OCI-LY1 (cell line): ENCODE results near the gene SPDYE16.
A peak's percentile ranks its signal among the peaks of the same experiment; 100 is the strongest.
"Not testable (repeated sequence)": the region's sequence is repeated elsewhere in the genome, so short reads cannot be mapped to it uniquely, and the experiment has no call there.

Experiments
- H2AFZ ChIP-seq: fragments of 200-600 bp; sonication (generic), shearing (Covaris generic); 2 replicates; pipeline ENCODE4 v1.6.0; 2014; ENCODE audit warnings: antibody characterized with exemption, mild to moderate bottlenecking, low read length
- H3F3A ChIP-seq: fragments of 200-600 bp; sonication (generic), shearing (Covaris generic); 2 replicates; pipeline ENCODE4 v1.6.0; 2014; ENCODE audit warnings: mild to moderate bottlenecking, antibody characterized with exemption, low read length, moderate library complexity; ENCODE audit not compliant: insufficient read depth
- H3K27ac ChIP-seq: fragments of 200-600 bp; sonication (generic); 2 replicates; pipeline ENCODE4 v1.5.1; 2014; ENCODE audit warnings: low read length, mixed run types, mild to moderate bottlenecking, low read depth; ENCODE audit not compliant: poor library complexity, severe bottlenecking
- H3K27me3 ChIP-seq: fragments of 200-600 bp; sonication (generic); 2 replicates; pipeline ENCODE4 v1.6.0; 2014; ENCODE audit warnings: antibody characterized with exemption, mild to moderate bottlenecking, low read length, moderate library complexity; ENCODE audit not compliant: insufficient read depth
- H3K36me3 ChIP-seq: fragments of 200-600 bp; sonication (generic); 2 replicates; pipeline ENCODE4 v1.6.1; 2014; ENCODE audit warnings: mild to moderate bottlenecking, antibody characterized with exemption, low read length, moderate library complexity, mixed read lengths; ENCODE audit not compliant: insufficient read depth
- H3K4me1 ChIP-seq: fragments of 200-600 bp; sonication (generic); 2 replicates; pipeline ENCODE4 v1.5.1; 2014; ENCODE audit warnings: mild to moderate bottlenecking, low read length, moderate library complexity; ENCODE audit not compliant: insufficient read depth, severe bottlenecking
- H3K4me2 ChIP-seq: fragments of 200-600 bp; sonication (generic), shearing (Covaris generic); 2 replicates; pipeline ENCODE4 v1.6.1; 2014; ENCODE audit warnings: low read length
- H3K4me3 ChIP-seq: fragments of 200-600 bp; sonication (generic); 2 replicates; pipeline ENCODE4 v1.5.1; 2014; ENCODE audit warnings: low read length, low read depth, mild to moderate bottlenecking, mixed read lengths; ENCODE audit not compliant: poor library complexity, severe bottlenecking
- H3K79me2 ChIP-seq: fragments of 200-600 bp; shearing (Covaris generic); 2 replicates; pipeline ENCODE4 v1.6.1; 2016; ENCODE audit warnings: mixed run types, low read length, mixed read lengths; ENCODE audit not compliant: insufficient read depth
- H3K9ac ChIP-seq: fragments of 200-600 bp; sonication (generic), shearing (Covaris generic); 2 replicates; pipeline ENCODE4 v1.6.1; 2014; ENCODE audit warnings: mild to moderate bottlenecking, low read length, mixed read lengths
- H3K9me2 ChIP-seq: fragments of 200-600 bp; sonication (generic), shearing (Covaris generic); 2 replicates; pipeline ENCODE4 v1.6.1; 2014; ENCODE audit warnings: low read depth, mild to moderate bottlenecking, low read length, mixed read lengths
- H3K9me3 ChIP-seq: fragments of 200-600 bp; shearing (Covaris generic); 2 replicates; pipeline ENCODE4 v1.6.1; 2014; ENCODE audit warnings: low read length, mixed read lengths
- H4K20me1 ChIP-seq: fragments of 200-600 bp; sonication (generic), shearing (Covaris generic); 2 replicates; pipeline ENCODE4 v1.6.0; 2016; ENCODE audit warnings: mild to moderate bottlenecking, low read length; ENCODE audit not compliant: insufficient read depth

The SPDYE16 gene, protein sequence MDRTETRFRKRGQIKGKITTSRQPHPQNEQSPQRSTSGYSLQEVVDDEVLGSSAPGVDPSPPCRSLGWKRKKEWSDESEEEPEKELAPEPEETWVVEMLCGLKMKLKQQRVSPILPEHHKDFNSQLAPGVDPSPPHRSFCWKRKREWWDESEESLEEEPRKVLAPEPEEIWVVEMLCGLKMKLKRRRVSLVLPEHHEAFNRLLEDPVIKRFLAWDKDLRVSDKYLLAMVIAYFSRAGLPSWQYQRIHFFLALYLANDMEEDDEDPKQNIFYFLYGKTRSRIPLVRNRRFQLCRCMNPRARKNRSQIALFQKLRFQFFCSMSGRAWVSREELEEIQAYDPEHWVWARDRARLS

GRCh38 chr7:76543197-76543596 lies at the start of gene SPDYE16:
Gene SPDYE16 (minus strand): TSS chr7:76543297. CDS start chr7:76541459, 1,838 bp downstream.
- H3F3A ChIP-seq, H3K9ac ChIP-seq, H3K9me2 ChIP-seq, H3K4me2 ChIP-seq, H4K20me1 ChIP-seq, H3K79me2 ChIP-seq, H3K36me3 ChIP-seq, H3K9me3 ChIP-seq, H3K4me1 ChIP-seq, H3K27ac ChIP-seq, H2AFZ ChIP-seq, H3K4me3 ChIP-seq, H3K27me3 ChIP-seq: not testable (repeated sequence)

DNA sequence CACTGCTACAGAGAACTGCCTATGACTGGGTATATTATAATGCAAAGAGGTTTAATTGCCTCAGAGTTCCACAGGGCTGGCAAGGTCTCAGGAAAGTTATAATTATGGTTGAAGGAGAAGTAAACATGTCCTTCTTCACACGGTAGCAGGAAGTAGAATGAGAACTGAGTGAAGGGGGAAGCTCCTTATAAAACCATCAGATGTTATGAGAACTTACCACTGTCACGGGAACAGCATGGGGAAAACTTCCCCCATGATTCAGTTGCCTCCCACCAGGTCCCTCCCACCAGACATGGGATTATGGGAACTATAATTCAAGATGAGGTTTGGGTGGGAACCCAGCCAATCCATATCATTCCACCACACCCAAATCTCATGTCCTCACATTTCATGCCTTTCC lies 49.6 kb upstream of the SPDYE16 start:
- not testable (repeated sequence) for H3K79me2 ChIP-seq, H4K20me1 ChIP-seq, H3F3A ChIP-seq, H3K27ac ChIP-seq, H3K9ac ChIP-seq, H3K9me2 ChIP-seq, H3K9me3 ChIP-seq, H3K36me3 ChIP-seq, H3K4me2 ChIP-seq, H3K27me3 ChIP-seq, H3K4me3 ChIP-seq, H2AFZ ChIP-seq
- H3K4me1 ChIP-seq: peaks cover 23% of the 10 kb centered on the region

DNA sequence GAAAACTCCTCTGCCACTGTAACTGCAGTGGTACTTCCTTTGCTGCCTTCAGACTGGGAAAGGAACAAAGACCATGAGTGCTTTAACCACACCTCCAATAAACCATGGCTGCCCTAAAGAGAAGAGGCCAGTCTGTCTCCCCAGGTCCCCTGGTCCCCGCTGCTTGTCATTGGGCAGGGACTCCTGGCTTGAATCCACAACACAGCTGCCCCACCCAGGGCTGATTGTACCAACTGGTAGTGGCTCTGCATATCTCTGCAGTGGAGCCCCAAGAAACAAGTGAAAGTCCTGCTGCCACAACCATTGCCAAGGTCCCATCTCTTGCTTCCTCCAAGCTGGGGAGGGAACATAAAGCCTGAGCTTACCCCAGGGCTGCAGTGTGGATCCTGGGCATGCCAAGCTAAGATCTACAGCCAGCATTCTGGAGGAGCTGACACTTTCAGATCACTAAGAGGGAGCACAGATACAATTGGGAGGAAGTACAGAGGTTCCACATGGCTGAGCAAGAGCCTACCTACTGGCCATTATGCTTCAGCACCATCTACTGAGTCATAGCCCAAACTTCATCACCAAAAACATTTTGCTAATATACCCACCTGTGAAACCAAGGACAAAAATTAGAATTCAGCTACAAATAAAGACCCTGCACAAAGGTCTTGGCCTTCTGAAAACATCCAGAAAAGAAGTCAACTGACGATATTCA lies 48.7 kb upstream of the SPDYE16 start:
- not testable (repeated sequence) for H4K20me1 ChIP-seq, H3K9me3 ChIP-seq, H3K27me3 ChIP-seq, H2AFZ ChIP-seq, H3F3A ChIP-seq, H3K36me3 ChIP-seq, H3K4me3 ChIP-seq, H3K9ac ChIP-seq, H3K79me2 ChIP-seq, H3K9me2 ChIP-seq
- Histone ChIP-seq H3K4me2 (peak overlapping the region; percentile 26; the same call in 1 of the 2 replicates), H3K4me1 (peaks cover 23% of the 10 kb centered on the region), H3K27ac (peak overlapping the region; percentile 62)

DNA sequence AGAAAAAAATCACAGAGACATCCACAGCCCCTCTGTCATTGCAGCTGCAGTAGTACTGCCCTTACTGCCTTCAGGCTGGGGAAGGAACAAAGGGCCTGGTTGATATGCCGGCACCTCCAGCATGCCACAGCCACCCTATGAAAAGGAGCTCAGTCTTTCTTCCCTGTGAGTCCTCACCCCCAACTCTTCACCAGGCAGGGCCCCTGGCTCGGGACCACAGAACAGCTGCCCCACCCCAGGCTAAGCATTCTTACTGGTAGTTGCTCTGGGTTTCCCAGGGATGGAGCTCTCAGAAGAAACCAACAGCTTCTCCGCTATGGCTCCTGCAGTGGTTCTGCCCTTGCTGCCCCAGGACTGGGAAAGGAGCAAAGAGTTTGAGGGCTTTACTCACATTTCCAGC lies 47.9 kb upstream of the SPDYE16 start:
- Histone ChIP-seq H3K4me1 (peaks cover 23% of the 10 kb centered on the region), H3K27ac (peak overlapping the region; percentile 62), H3K4me2 (peak overlapping the region; percentile 11; the same call in 1 of the 2 replicates)
- not testable (repeated sequence) for H3K4me3 ChIP-seq, H3K9me2 ChIP-seq, H3K9ac ChIP-seq, H3K9me3 ChIP-seq, H3K79me2 ChIP-seq, H3K27me3 ChIP-seq, H3F3A ChIP-seq, H4K20me1 ChIP-seq, H2AFZ ChIP-seq, H3K36me3 ChIP-seq

GRCh38 chr7:76588586-76588985 lies 45.5 kb upstream of the SPDYE16 start:
- H2AFZ ChIP-seq, H3K9me3 ChIP-seq, H4K20me1 ChIP-seq, H3K27ac ChIP-seq, H3K4me2 ChIP-seq, H3K27me3 ChIP-seq, H3F3A ChIP-seq, H3K36me3 ChIP-seq, H3K9me2 ChIP-seq, H3K79me2 ChIP-seq, H3K4me3 ChIP-seq, H3K9ac ChIP-seq: not testable (repeated sequence)
- H3K4me1 ChIP-seq: peaks cover 23% of the 10 kb centered on the region

DNA sequence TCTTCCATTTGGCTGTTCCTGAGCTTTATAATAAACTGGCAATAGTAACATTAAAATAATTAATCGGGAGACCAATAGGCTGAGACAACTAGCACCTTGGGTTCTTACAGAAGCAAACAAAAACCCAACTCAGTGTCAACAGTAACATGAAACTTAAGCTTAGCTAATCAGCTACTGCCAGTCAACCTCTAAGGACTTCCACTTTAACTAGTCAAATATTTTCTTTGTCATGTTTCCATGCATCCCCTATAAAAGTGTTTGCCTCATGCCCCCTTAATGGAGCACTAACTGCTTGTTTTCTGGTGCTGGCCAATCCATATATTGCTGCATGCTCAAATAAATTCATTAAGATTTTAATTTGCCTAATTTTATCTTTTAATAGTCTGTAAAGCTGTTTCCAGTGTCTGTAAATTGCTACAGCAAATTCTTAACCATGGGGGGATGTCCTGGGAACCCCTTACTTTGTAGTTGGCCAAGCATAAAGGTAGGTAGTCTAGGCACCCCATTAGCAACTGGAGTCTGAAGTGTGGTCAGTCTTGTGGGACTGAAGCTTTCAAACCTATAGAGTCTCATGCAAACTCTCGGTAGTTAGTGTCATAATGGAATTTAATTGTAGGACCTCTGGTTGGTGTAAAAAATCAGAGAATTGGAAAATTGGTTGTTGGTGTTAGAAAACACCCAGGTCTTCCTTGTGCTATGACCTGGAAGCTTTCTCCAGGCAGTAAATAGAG lies 43.7 kb upstream of the SPDYE16 start:
- H3K27ac ChIP-seq, H3K9me2 ChIP-seq, H4K20me1 ChIP-seq, H3K79me2 ChIP-seq, H3K27me3 ChIP-seq, H3K4me2 ChIP-seq, H3K9me3 ChIP-seq, H2AFZ ChIP-seq, H3F3A ChIP-seq, H3K4me3 ChIP-seq, H3K36me3 ChIP-seq, H3K9ac ChIP-seq: not testable (repeated sequence)
- peaks cover 15% of the 10 kb centered on the region for H3K4me1 ChIP-seq

DNA sequence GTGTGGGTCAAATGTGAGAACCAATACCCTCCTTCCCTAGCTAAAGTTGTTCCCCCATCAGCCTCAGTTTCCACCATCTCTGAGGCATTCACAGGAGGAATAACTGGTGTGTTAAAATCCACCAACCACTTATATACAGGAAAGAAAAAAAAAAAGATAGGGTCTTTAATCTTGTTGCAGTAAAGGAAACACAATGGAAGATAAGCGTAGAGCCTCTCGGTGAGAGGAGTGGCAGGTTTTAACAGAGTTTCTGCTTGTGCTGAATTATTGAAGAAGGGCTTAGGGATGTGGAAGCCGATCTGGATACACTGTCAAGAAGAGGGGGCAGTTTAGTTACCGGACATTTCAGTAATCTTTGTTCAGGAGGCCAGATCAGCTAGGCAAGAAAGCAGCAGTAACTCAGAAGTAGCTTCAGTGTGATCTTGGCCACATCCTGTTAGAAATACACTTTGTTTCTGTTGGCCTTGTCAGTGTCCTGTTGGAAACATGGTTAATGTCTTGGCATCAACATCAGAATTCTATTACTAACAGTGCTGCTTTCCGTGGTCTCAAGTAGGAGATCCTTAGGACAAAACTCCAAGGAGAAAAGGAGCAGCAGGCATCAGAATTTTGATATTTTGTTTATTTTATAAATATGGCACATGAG lies 40.7 kb upstream of the SPDYE16 start:
- not testable (repeated sequence) for H3K9ac ChIP-seq, H3K27ac ChIP-seq

More for the DNA sequence above, 40.7 kb upstream of the SPDYE16 start:
- not testable (repeated sequence) for H3K36me3 ChIP-seq, H3K4me3 ChIP-seq, H3K9me2 ChIP-seq, H3K4me2 ChIP-seq, H2AFZ ChIP-seq, H4K20me1 ChIP-seq, H3K27me3 ChIP-seq, H3K9me3 ChIP-seq, H3F3A ChIP-seq, H3K79me2 ChIP-seq, H3K4me1 ChIP-seq
